Endodermal cell (in vitro differentiated cells): ENCODE data around the gene F2RL3. TPM values are rescaled to one million over a fixed set of nuclear protein-coding genes. Genes with fewer than 3 reads are reported as not detected.

Source experiments
- DNase-seq: peaks from one replicate; pipeline ENCODE4 v3.0.0-alpha.2; 2017
- H3K27ac ChIP-seq: 2 replicates; pipeline ENCODE4 v1.5.1; 2013; ENCODE audit warnings: mild to moderate bottlenecking, low read depth, low read length, moderate library complexity
- H3K27me3 ChIP-seq: 2 replicates; pipeline ENCODE4 v1.6.1; 2013; ENCODE audit warnings: mild to moderate bottlenecking, low read length, moderate library complexity; ENCODE audit not compliant: insufficient read depth, control insufficient read depth, poor library complexity, severe bottlenecking
- H3K36me3 ChIP-seq: 2 replicates; pipeline ENCODE4 v1.7.0; 2013; ENCODE audit warnings: mild to moderate bottlenecking, low read length, moderate library complexity; ENCODE audit not compliant: control insufficient read depth, insufficient read depth
- H3K4me1 ChIP-seq: one replicate; pipeline ENCODE4 v1.7.0; 2013; ENCODE audit warnings: low read length; ENCODE audit not compliant: control insufficient read depth, insufficient read depth
- H3K4me3 ChIP-seq: 2 replicates; pipeline ENCODE4 v1.5.1; 2013; ENCODE audit warnings: mild to moderate bottlenecking, low read length, moderate library complexity
- H3K9ac ChIP-seq: 2 replicates; pipeline ENCODE4 v1.6.1; 2013; ENCODE audit warnings: mild to moderate bottlenecking, low read length, moderate library complexity; ENCODE audit not compliant: poor library complexity, severe bottlenecking; ENCODE audit errors: extremely low read depth
- H3K9me3 ChIP-seq: 2 replicates; pipeline ENCODE4 v1.6.1; 2013; ENCODE audit warnings: mild to moderate bottlenecking, low read length, moderate library complexity; ENCODE audit not compliant: control insufficient read depth
- H3K27ac Mint-ChIP-seq: 2 replicates; pipeline ENCODE4 v1.8.0; 2020; ENCODE audit warnings: mixed read lengths
- H3K27me3 Mint-ChIP-seq: 2 replicates; pipeline ENCODE4 v1.8.0; 2021; ENCODE audit warnings: mild to moderate bottlenecking, mixed read lengths; ENCODE audit not compliant: insufficient read depth
- H3K36me3 Mint-ChIP-seq: 2 replicates; pipeline ENCODE4 v1.8.0; 2020; ENCODE audit warnings: low read depth, mixed read lengths
- H3K4me1 Mint-ChIP-seq: 2 replicates; pipeline ENCODE4 v1.8.0; 2020; ENCODE audit warnings: mixed read lengths
- H3K4me3 Mint-ChIP-seq: 2 replicates; pipeline ENCODE4 v1.8.0; 2020; ENCODE audit warnings: mild to moderate bottlenecking, moderate library complexity, mixed read lengths
- H3K9me3 Mint-ChIP-seq: 2 replicates; pipeline ENCODE4 v1.8.0; 2020; ENCODE audit warnings: mild to moderate bottlenecking, mixed read lengths
- CTCF ChIP-seq: fragments of 200-600 bp; sonication (generic); conservative IDR thresholded peaks from 2 replicates; pipeline ENCODE4 v1.5.0; 2021; ENCODE audit warnings: antibody characterized with exemption, mild to moderate bottlenecking
- WGBS, 2 experiments: methylation state at CpG; one replicate each; pipeline versions ENCODE4 v1.1.5 to v1.1.7; 2013; ENCODE audit warnings: missing lambda C conversion rate in 2 of 2, mixed read lengths in 1 of 2; ENCODE audit not compliant: insufficient coverage in 1 of 2, insufficient read length in 1 of 2; 5-methylcytosine and 5-hydroxymethylcytosine counted together
- total RNA-seq, 2 donors: library from RNA; stranded (reverse); fragmentation: NEBNext Ultra II Directional in 1 of 2; extraction: Animal tissue kit (Norgen Biotek cat#: 25700) in 1 of 2; gene quantifications; 2 replicates in 1 of 2; 3 replicates in 1 of 2; pipeline ENCODE4 v1.2.1, GENCODE V29; 2021

The F2RL3 gene
- total RNA-seq, 2 donors from 2014 or later: not detected

GRCh38 chr19:16859626-16860025 is 29.2 kb upstream of the F2RL3 start:
- Histone ChIP-seq H3K36me3 (peaks cover 43% of the 10 kb centered on the region), H3K9me3 (no peaks in the 10 kb centered on the region), H3K4me1 (no peaks in the 10 kb centered on the region), H3K9ac (no peak overlapping the region), H3K27ac (no peak overlapping the region), H3K27me3 (no peaks in the 10 kb centered on the region), H3K4me3 (no peak overlapping the region)
- H3K27me3 Mint-ChIP-seq: no peaks in the 10 kb centered on the region
- H3K27ac Mint-ChIP-seq: no peak overlapping the region
- peaks cover 63% of the 10 kb centered on the region for H3K36me3 Mint-ChIP-seq
- 94 to 95% methylated on average over 7 of the region's 7 CpGs for WGBS, 2 experiments
- DNase-seq: no peak
- no peak for TF ChIP-seq CTCF
- H3K4me3 Mint-ChIP-seq: no peak overlapping the region
- H3K9me3 Mint-ChIP-seq: no peaks in the 10 kb centered on the region
- H3K4me1 Mint-ChIP-seq: no peaks in the 10 kb centered on the region

- Mint-ChIP-seq H3K4me1 (no peaks in the 10 kb centered on the region), H3K9me3 (no peaks in the 10 kb centered on the region), H3K4me3 (no peak overlapping the region), H3K36me3 (peaks cover 60% of the 10 kb centered on the region), H3K27me3 (no peaks in the 10 kb centered on the region), H3K27ac (no peak overlapping the region)
- Histone ChIP-seq H3K36me3 (peaks cover 41% of the 10 kb centered on the region), H3K27me3 (no peaks in the 10 kb centered on the region), H3K4me1 (no peaks in the 10 kb centered on the region), H3K9ac (no peak overlapping the region), H3K9me3 (no peaks in the 10 kb centered on the region), H3K4me3 (no peak overlapping the region), H3K27ac (no peak overlapping the region)
- no peak for DNase-seq
- no peak for TF ChIP-seq CTCF
- WGBS, 2 experiments: 93 to 95% methylated on average over 13 to 20 of the region's 20 CpGs
These were observed 28.7 kb upstream of the F2RL3 start for GRCh38 chr19:16860118-16860517.

GRCh38 chr19:16861011-16861410 is 27.8 kb upstream of the F2RL3 start:
- no peak for TF ChIP-seq CTCF
- WGBS, 2 experiments: 92 to 100% methylated on average over 1 to 3 of the region's 3 CpGs
- Histone ChIP-seq H3K4me3 (no peak overlapping the region), H3K9ac (no peak overlapping the region), H3K27ac (no peak overlapping the region), H3K36me3 (peaks cover 45% of the 10 kb centered on the region), H3K4me1 (no peaks in the 10 kb centered on the region), H3K27me3 (no peaks in the 10 kb centered on the region), H3K9me3 (no peaks in the 10 kb centered on the region)
- Mint-ChIP-seq H3K36me3 (peaks cover 66% of the 10 kb centered on the region), H3K9me3 (no peaks in the 10 kb centered on the region), H3K4me3 (no peak overlapping the region), H3K4me1 (no peaks in the 10 kb centered on the region), H3K27me3 (no peaks in the 10 kb centered on the region), H3K27ac (no peak overlapping the region)
- DNase-seq: no peak
